ENCODE data around the gene EFCAB8.

Gene EFCAB8

GRCh38 chr20:32906200-32906599 lies 47.5 kb downstream of the EFCAB8 start:
- no peaks in the 10 kb centered on the region for H3K36me3 Mint-ChIP-seq
- no peaks in the 10 kb centered on the region for H3K27me3 Mint-ChIP-seq
- no peak overlapping the region for H3K27ac Mint-ChIP-seq
- CTCF ChIA-PET: interaction anchor here (1.3 to 3.5 kb wide), 5 partner anchors 38 to 394 kb away, joined by 3 to 23 read pairs (median 12); partner anchors contain the start of gene SUN5
- H3K4me3 Mint-ChIP-seq: no peak overlapping the region
- H3K9me3 Mint-ChIP-seq: no peaks in the 10 kb centered on the region
- H3K4me1 Mint-ChIP-seq: peaks cover 9% of the 10 kb centered on the region
- no peak for DNase-seq

- H3K4me3 Mint-ChIP-seq: no peak overlapping the region
- H3K27me3 Mint-ChIP-seq: no peaks in the 10 kb centered on the region
- H3K27ac Mint-ChIP-seq: peak overlapping the region; percentile 28
- no peaks in the 10 kb centered on the region for H3K36me3 Mint-ChIP-seq
- peaks cover 9% of the 10 kb centered on the region for H3K4me1 Mint-ChIP-seq
- no peak for DNase-seq
- CTCF ChIA-PET: interaction anchor here (1.3 to 3.5 kb wide), 3 partner anchors 94 to 189 kb away, joined by 3 to 13 read pairs (median 12); partner anchors contain the start of gene SUN5
- H3K9me3 Mint-ChIP-seq: no peaks in the 10 kb centered on the region
Observed at GRCh38 chr20:32906871-32907495, 48.3 kb downstream of the EFCAB8 start.

- Mint-ChIP-seq H3K27ac (no peak overlapping the region), H3K9me3 (no peaks in the 10 kb centered on the region), H3K36me3 (no peaks in the 10 kb centered on the region), H3K4me1 (peaks cover 5% of the 10 kb centered on the region), H3K4me3 (no peak overlapping the region), H3K27me3 (no peaks in the 10 kb centered on the region)
- DNase-seq: no peak
- CTCF ChIA-PET: no interaction called here
Observed at GRCh38 chr20:32907886-32908285, 49.2 kb downstream of the EFCAB8 start.

- no peaks in the 10 kb centered on the region for H3K27me3 Mint-ChIP-seq
- no peaks in the 10 kb centered on the region for H3K9me3 Mint-ChIP-seq
- H3K4me1 Mint-ChIP-seq: no peaks in the 10 kb centered on the region
- DNase-seq: no peak
- H3K4me3 Mint-ChIP-seq: no peak overlapping the region
- CTCF ChIA-PET: no interaction called here
- H3K36me3 Mint-ChIP-seq: no peaks in the 10 kb centered on the region
- no peak overlapping the region for H3K27ac Mint-ChIP-seq
Observed at GRCh38 chr20:32908334-32909292, 49.9 kb downstream of the EFCAB8 start.

GRCh38 chr20:32909451-32909850 lies 50.7 kb downstream of the EFCAB8 start:
- no peak for DNase-seq
- no peaks in the 10 kb centered on the region for H3K36me3 Mint-ChIP-seq
- no peak overlapping the region for H3K27ac Mint-ChIP-seq
- H3K9me3 Mint-ChIP-seq: peaks cover 2% of the 10 kb centered on the region
- CTCF ChIA-PET: interaction anchor here (1.0 kb wide), 1 partner anchor 95 kb away, joined by 3 read pairs; the partner anchor contains the start of gene SUN5
- no peaks in the 10 kb centered on the region for H3K27me3 Mint-ChIP-seq
- no peaks in the 10 kb centered on the region for H3K4me1 Mint-ChIP-seq
- no peak overlapping the region for H3K4me3 Mint-ChIP-seq

- H3K27ac Mint-ChIP-seq: no peak overlapping the region
- CTCF ChIA-PET: interaction anchor here (1.0 kb wide), 1 partner anchor 95 kb away, joined by 3 read pairs; the partner anchor contains the start of gene SUN5
- H3K36me3 Mint-ChIP-seq: no peaks in the 10 kb centered on the region
Observed at GRCh38 chr20:32909896-32910571, 51.3 kb downstream of the EFCAB8 start.

GRCh38 chr20:32911355-32911754 lies 52.6 kb downstream of the EFCAB8 start:
- H3K9me3 Mint-ChIP-seq: peaks cover 10% of the 10 kb centered on the region
- H3K4me3 Mint-ChIP-seq: no peak overlapping the region
- CTCF ChIA-PET: interaction anchor here (0.8 to 1.7 kb wide), 3 partner anchors 9 to 388 kb away, joined by 3 to 5 read pairs (median 3); no protein-coding TSS in a partner anchor
- no peaks in the 10 kb centered on the region for H3K27me3 Mint-ChIP-seq
- no peaks in the 10 kb centered on the region for H3K4me1 Mint-ChIP-seq
- DNase-seq: no peak
- no peaks in the 10 kb centered on the region for H3K36me3 Mint-ChIP-seq
- peak overlapping the region; percentile 7 for H3K27ac Mint-ChIP-seq

More at GRCh38 chr20:32909896-32910571, 51.3 kb downstream of the EFCAB8 start:
- H3K4me3 Mint-ChIP-seq: no peak overlapping the region
- no peaks in the 10 kb centered on the region for H3K27me3 Mint-ChIP-seq
- H3K9me3 Mint-ChIP-seq: peaks cover 3% of the 10 kb centered on the region
- no peaks in the 10 kb centered on the region for H3K4me1 Mint-ChIP-seq
- no peak for DNase-seq

- no peaks in the 10 kb centered on the region for H3K27me3 Mint-ChIP-seq
- peaks cover 13% of the 10 kb centered on the region for H3K9me3 Mint-ChIP-seq
- CTCF ChIA-PET: interaction anchor here (1.1 kb wide), 1 partner anchor 11 kb away, joined by 4 read pairs; no protein-coding TSS in a partner anchor
- no peak overlapping the region for H3K4me3 Mint-ChIP-seq
- no peaks in the 10 kb centered on the region for H3K36me3 Mint-ChIP-seq
- H3K4me1 Mint-ChIP-seq: no peaks in the 10 kb centered on the region
- DNase-seq: no peak
- no peak overlapping the region for H3K27ac Mint-ChIP-seq
Observed at GRCh38 chr20:32912688-32913087, 54.0 kb downstream of the EFCAB8 start.

- H3K4me1 Mint-ChIP-seq: no peaks in the 10 kb centered on the region
- H3K36me3 Mint-ChIP-seq: no peaks in the 10 kb centered on the region
- peaks cover 13% of the 10 kb centered on the region for H3K9me3 Mint-ChIP-seq
- H3K27me3 Mint-ChIP-seq: no peaks in the 10 kb centered on the region
- CTCF ChIA-PET: interaction anchor here (0.9 kb wide), 1 partner anchor 10 kb away, joined by 3 read pairs; no protein-coding TSS in a partner anchor
- no peak for DNase-seq
- no peak overlapping the region for H3K27ac Mint-ChIP-seq
- H3K4me3 Mint-ChIP-seq: no peak overlapping the region
Observed at GRCh38 chr20:32914031-32914430, 55.3 kb downstream of the EFCAB8 start.

- H3K4me3 Mint-ChIP-seq: no peak overlapping the region
- no peak for DNase-seq
- peaks cover 13% of the 10 kb centered on the region for H3K9me3 Mint-ChIP-seq
- no peaks in the 10 kb centered on the region for H3K4me1 Mint-ChIP-seq
- no peaks in the 10 kb centered on the region for H3K36me3 Mint-ChIP-seq
- H3K27me3 Mint-ChIP-seq: no peaks in the 10 kb centered on the region
- CTCF ChIA-PET: interaction anchor here (0.8 kb wide), 1 partner anchor 87 kb away, joined by 3 read pairs; the partner anchor contains the start of gene SUN5
- H3K27ac Mint-ChIP-seq: no peak overlapping the region
Observed at GRCh38 chr20:32917191-32917950, 58.6 kb downstream of the EFCAB8 start.

GRCh38 chr20:32918296-32918695 lies 59.6 kb downstream of the EFCAB8 start:
- Mint-ChIP-seq H3K9me3 (peaks cover 13% of the 10 kb centered on the region), H3K27me3 (no peaks in the 10 kb centered on the region), H3K4me1 (no peaks in the 10 kb centered on the region), H3K27ac (no peak overlapping the region), H3K4me3 (no peak overlapping the region), H3K36me3 (no peaks in the 10 kb centered on the region)
- no peak for DNase-seq
- CTCF ChIA-PET: interaction anchor here (0.8 kb wide), 1 partner anchor 86 kb away, joined by 3 read pairs; the partner anchor contains the start of gene SUN5

GRCh38 chr20:32918751-32919150 lies 60.0 kb downstream of the EFCAB8 start:
- H3K36me3 Mint-ChIP-seq: no peaks in the 10 kb centered on the region
- CTCF ChIA-PET: no interaction called here
- no peak overlapping the region for H3K27ac Mint-ChIP-seq
- H3K4me1 Mint-ChIP-seq: no peaks in the 10 kb centered on the region
- H3K27me3 Mint-ChIP-seq: no peaks in the 10 kb centered on the region
- no peak for DNase-seq
- H3K4me3 Mint-ChIP-seq: no peak overlapping the region
- H3K9me3 Mint-ChIP-seq: peaks cover 13% of the 10 kb centered on the region

GRCh38 chr20:32920066-32920465 lies 61.3 kb downstream of the EFCAB8 start:
- Mint-ChIP-seq H3K27ac (no peak overlapping the region), H3K4me1 (no peaks in the 10 kb centered on the region), H3K27me3 (no peaks in the 10 kb centered on the region), H3K9me3 (peaks cover 10% of the 10 kb centered on the region), H3K4me3 (no peak overlapping the region), H3K36me3 (no peaks in the 10 kb centered on the region)
- CTCF ChIA-PET: no interaction called here
- no peak for DNase-seq

Data from activated naive CD4-positive, alpha-beta T cell treated with anti-CD3 and anti-CD28 coated beads, Interleukin-2, amount 10 ng/mL, durations not matched to agents 7 days and 5 days (primary cell).